Suprapubic skin (tissue), 4 donors: ENCODE measurements around the gene SDSL. TPM values are rescaled to one million over a fixed set of nuclear protein-coding genes. Genes with fewer than 3 reads are reported as not detected.

Experiments
- DNase-seq, 2 donors: peaks; one replicate each; pipeline ENCODE4 v3.0.0-alpha.2; 2019; ENCODE audit warnings: low spot score in 2 of 2
- H3K27ac ChIP-seq: fragments of 200-600 bp; sonication (generic); one replicate; pipeline ENCODE4 v1.5.1; 2019
- H3K27me3 ChIP-seq: fragments of 200-600 bp; sonication (generic); one replicate; pipeline ENCODE4 v1.5.1; 2019
- H3K36me3 ChIP-seq: fragments of 200-600 bp; sonication (generic); one replicate; pipeline ENCODE4 v1.5.1; 2019
- H3K4me1 ChIP-seq: fragments of 200-600 bp; sonication (generic); one replicate; pipeline ENCODE4 v1.5.1; 2019
- H3K4me3 ChIP-seq: fragments of 200-600 bp; sonication (generic); one replicate; pipeline ENCODE4 v1.5.1; 2019; ENCODE audit warnings: mild to moderate bottlenecking
- H3K9me3 ChIP-seq: fragments of 200-600 bp; sonication (generic); one replicate; pipeline ENCODE4 v1.5.1; 2019
- EP300 ChIP-seq: sonication (generic); formaldehyde crosslinking; IDR thresholded peaks from one replicate; pipeline ENCODE4 v1.6.1; 2017; ENCODE audit warnings: antibody characterized with exemption
- POLR2A ChIP-seq, 2 donors: fragments of 450-650 bp; IDR thresholded peaks; one replicate each; pipeline ENCODE4 v1.6.1; 2017; ENCODE audit warnings: antibody characterized with exemption in 2 of 2, mild to moderate bottlenecking in 2 of 2, moderate library complexity in 2 of 2
- POLR2AphosphoS5 ChIP-seq, 3 donors: sonication (generic); formaldehyde crosslinking; IDR thresholded peaks; one replicate each; pipeline ENCODE4 v1.6.1; 2017; ENCODE audit warnings: antibody characterized with exemption in 3 of 3
- WGBS: methylation state at CpG from one replicate; pipeline ENCODE4 v1.1.5; 2018; 5-methylcytosine and 5-hydroxymethylcytosine counted together
- total RNA-seq, 4 donors: library from RNA; depleted of rRNA; stranded (reverse); fragments of >200 nt; gene quantifications; one replicate each; pipeline ENCODE4 v1.1.0, GENCODE V29; 2016
- TF ChIP-seq, protein P1 (sequence below), 2 donors: fragments of 200-600 bp in 1 of 2; fragments of 450-650 bp in 1 of 2; sonication (generic) in 1 of 2; IDR thresholded peaks; one replicate each; pipeline ENCODE4 v1.5.1; 2016 to 2019; ENCODE audit warnings: antibody characterized with exemption in 2 of 2, mild to moderate bottlenecking in 1 of 2, moderate library complexity in 1 of 2

Gene SDSL
- total RNA-seq, 4 donors from 2014 or later = 0.56 to 2.2 (median 1.2) TPM; not detected in 1

DNA sequence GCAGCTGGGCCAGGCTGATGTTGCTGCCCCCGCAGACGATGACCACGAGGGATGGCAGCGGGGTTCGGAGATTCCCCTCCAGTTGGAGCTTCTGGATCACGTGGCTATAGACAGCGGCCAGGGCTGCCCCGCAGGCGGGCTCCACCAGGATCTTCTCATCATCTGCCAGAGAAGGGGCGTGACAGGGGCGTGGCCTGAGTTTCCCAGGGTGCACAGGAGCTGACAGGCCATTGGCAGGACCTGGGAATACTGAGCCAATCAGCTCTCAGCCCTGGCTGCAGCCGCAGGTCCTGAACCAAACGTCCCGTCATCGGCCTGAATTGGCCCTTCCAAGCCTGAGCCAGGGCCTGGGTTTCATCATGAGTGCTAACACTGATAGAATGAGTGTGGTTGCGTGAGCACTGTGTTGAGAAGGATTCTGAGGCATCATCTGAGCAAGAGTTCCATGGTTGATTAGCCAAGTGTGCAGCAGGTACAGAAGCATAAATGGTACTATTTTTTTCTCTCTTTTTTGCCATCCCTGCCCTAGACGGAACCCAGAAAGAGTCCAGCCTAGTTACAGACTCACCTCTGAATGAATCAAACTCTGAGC lies 29.1 kb upstream of the SDSL start:
- Histone ChIP-seq H3K4me3 (no peak overlapping the region), H3K4me1 (no peaks in the 10 kb centered on the region), H3K36me3 (peaks cover 35% of the 10 kb centered on the region), H3K27ac (no peak overlapping the region), H3K27me3 (peaks cover 8% of the 10 kb centered on the region), H3K9me3 (no peaks in the 10 kb centered on the region)
- 73% methylated on average over 6 of the region's 17 CpGs for WGBS
- DNase-seq = no peak
- TF ChIP-seq POLR2AphosphoS5 (IDR thresholded peaks at IDR 0.05) (no peak), EP300 (no peak), POLR2A (IDR thresholded peaks at IDR 0.05) (no peak)
- TF ChIP-seq, protein P1, sequence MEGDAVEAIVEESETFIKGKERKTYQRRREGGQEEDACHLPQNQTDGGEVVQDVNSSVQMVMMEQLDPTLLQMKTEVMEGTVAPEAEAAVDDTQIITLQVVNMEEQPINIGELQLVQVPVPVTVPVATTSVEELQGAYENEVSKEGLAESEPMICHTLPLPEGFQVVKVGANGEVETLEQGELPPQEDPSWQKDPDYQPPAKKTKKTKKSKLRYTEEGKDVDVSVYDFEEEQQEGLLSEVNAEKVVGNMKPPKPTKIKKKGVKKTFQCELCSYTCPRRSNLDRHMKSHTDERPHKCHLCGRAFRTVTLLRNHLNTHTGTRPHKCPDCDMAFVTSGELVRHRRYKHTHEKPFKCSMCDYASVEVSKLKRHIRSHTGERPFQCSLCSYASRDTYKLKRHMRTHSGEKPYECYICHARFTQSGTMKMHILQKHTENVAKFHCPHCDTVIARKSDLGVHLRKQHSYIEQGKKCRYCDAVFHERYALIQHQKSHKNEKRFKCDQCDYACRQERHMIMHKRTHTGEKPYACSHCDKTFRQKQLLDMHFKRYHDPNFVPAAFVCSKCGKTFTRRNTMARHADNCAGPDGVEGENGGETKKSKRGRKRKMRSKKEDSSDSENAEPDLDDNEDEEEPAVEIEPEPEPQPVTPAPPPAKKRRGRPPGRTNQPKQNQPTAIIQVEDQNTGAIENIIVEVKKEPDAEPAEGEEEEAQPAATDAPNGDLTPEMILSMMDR (IDR thresholded peaks at IDR 0.05) = no peak

DNA sequence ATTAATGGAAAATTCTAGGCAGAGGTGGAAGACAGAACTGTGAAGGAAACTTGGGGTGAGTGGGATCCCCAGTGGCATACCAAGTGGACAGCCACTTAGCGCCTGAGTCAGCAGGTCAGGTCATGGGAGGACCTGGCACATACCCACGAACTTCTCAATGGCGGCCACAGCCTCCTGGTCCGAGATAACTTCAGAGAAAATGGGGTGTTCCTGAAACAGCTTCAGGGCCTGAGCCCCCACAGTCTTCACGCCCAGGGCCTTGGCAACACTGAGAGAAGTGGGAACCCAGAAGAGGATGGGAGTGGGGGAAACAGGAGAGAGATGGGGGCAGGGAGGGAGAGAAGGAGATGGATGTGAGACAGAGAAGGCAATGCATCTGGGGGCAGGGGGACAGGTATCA lies 28.4 kb upstream of the SDSL start:
- 91% methylated on average over 5 of the region's 5 CpGs for WGBS
- H3K9me3 ChIP-seq = no peaks in the 10 kb centered on the region
- H3K4me3 ChIP-seq = no peak overlapping the region
- DNase-seq = no peak
- peaks cover 11% of the 10 kb centered on the region for H3K27me3 ChIP-seq
- no peak overlapping the region for H3K27ac ChIP-seq
- no peak for TF ChIP-seq POLR2AphosphoS5 (IDR thresholded peaks at IDR 0.05)
- no peak for TF ChIP-seq EP300
- TF ChIP-seq, protein P1 (IDR thresholded peaks at IDR 0.05) = no peak
- no peak for TF ChIP-seq POLR2A (IDR thresholded peaks at IDR 0.05)
- peaks cover 29% of the 10 kb centered on the region for H3K36me3 ChIP-seq
- no peaks in the 10 kb centered on the region for H3K4me1 ChIP-seq

DNA sequence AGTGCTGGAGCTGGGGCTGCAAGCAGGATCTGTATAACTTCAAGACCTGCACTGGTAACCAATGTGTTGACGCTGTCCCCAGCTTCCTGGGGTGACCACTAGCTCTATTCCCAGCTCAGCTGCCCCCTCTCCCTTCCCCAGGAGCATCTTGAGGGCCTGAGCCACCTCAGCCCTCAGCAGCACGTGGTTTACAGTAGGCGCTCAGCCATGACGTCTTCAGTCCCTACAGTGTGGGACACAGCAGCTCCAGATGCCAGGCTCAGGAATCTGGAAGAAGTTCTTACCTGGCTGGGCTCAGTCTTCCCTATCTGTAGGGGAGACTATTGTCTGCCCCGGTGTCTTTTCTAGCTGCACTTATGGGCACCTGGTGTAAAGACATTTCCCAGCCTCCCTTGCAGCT lies 27.1 kb upstream of the SDSL start:
- Histone ChIP-seq H3K9me3 (no peaks in the 10 kb centered on the region), H3K4me1 (no peaks in the 10 kb centered on the region), H3K27me3 (peaks cover 20% of the 10 kb centered on the region), H3K4me3 (no peak overlapping the region), H3K36me3 (peaks cover 15% of the 10 kb centered on the region), H3K27ac (no peak overlapping the region)
- no peak for DNase-seq
- WGBS = 92% methylated on average over 2 of the region's 5 CpGs
- TF ChIP-seq POLR2A (IDR thresholded peaks at IDR 0.05) (no peak), POLR2AphosphoS5 (IDR thresholded peaks at IDR 0.05) (no peak), EP300 (no peak)
- TF ChIP-seq, protein P1 (IDR thresholded peaks at IDR 0.05) = no peak

DNA sequence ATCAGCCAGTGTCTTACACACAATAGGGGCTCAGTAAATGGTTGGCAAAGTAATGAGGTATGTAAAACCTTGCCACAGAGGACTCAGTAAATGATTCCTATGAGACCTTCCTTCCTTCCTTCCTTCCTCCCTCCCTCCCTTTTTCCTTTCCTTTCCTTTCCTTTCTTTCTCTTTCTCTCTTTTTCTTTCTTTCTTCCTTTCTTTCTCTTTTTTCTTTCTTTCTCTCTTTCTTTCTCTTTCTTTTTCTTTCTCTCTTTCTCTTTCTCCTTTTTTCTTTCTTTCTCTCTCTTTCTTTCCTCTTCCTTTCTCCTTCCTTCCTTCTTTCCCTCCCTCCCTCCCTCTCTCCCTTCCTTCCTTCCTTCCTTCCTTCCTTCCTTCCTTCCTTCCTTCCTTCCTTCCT lies 26.0 kb upstream of the SDSL start:
- Histone ChIP-seq H3K4me1 (no peaks in the 10 kb centered on the region), H3K27ac (no peak overlapping the region), H3K4me3 (no peak overlapping the region), H3K9me3 (no peaks in the 10 kb centered on the region), H3K36me3 (peaks cover 4% of the 10 kb centered on the region), H3K27me3 (peaks cover 23% of the 10 kb centered on the region)
- TF ChIP-seq, protein P1 (IDR thresholded peaks at IDR 0.05) = no peak
- no peak for TF ChIP-seq EP300
- no peak for DNase-seq

DNA sequence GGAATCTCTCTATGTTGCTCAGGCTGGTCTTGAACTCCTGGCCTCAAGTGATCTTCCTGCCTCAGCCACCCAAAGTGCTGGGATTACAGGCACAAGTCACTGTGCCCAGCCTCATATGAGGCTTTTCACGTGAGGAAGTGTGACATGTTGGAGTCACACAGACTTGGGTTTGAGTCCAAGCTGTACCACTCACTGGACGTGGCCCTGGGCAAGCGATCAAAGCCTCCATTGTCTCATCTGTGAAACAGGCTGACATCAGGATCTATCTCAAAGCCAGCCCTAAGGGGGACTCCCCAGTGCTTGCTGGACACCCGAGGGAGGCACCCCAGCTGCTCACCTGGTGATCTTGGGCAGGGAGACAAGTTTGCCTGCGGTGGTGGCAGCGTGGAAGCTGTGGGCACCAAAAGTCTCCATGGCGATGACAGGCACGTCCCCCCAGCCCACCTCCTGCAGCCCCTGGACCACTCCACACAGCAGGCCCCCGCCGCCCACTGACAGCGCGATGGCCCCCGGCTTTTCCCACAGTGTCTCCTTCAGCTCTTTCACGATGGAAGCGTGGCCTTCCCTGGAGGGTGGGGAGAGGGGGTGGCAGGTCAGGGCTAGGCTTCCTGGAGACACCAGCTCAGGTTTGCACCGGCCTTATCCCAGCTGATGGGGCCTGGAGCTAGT lies 25.2 kb upstream of the SDSL start:
- no peak for TF ChIP-seq POLR2AphosphoS5 (IDR thresholded peaks at IDR 0.05)
- TF ChIP-seq, protein P1 (IDR thresholded peaks at IDR 0.05) = no peak
- no peak for TF ChIP-seq POLR2A (IDR thresholded peaks at IDR 0.05)
- TF ChIP-seq EP300 = no peak
- no peak for DNase-seq

More for the DNA sequence above, 25.2 kb upstream of the SDSL start:
- no peak overlapping the region for H3K27ac ChIP-seq
- H3K9me3 ChIP-seq = no peaks in the 10 kb centered on the region
- WGBS = 77% methylated on average over 9 of the region's 16 CpGs
- no peaks in the 10 kb centered on the region for H3K4me1 ChIP-seq
- no peak overlapping the region for H3K4me3 ChIP-seq
- H3K36me3 ChIP-seq = no peaks in the 10 kb centered on the region
- peaks cover 23% of the 10 kb centered on the region for H3K27me3 ChIP-seq
